HG02610 (cell line): Measurements from ENCODE around the gene CCDC71L.

Experiments used
- ATAC-seq: cut with Tn5 transposase; IDR thresholded peaks from one replicate; pipeline ENCODE4 v1.9.1; 2021; ENCODE audit warnings: mild to moderate bottlenecking, moderate library complexity; ENCODE audit not compliant: unreplicated experiment

CCDC71L gene

DNA sequence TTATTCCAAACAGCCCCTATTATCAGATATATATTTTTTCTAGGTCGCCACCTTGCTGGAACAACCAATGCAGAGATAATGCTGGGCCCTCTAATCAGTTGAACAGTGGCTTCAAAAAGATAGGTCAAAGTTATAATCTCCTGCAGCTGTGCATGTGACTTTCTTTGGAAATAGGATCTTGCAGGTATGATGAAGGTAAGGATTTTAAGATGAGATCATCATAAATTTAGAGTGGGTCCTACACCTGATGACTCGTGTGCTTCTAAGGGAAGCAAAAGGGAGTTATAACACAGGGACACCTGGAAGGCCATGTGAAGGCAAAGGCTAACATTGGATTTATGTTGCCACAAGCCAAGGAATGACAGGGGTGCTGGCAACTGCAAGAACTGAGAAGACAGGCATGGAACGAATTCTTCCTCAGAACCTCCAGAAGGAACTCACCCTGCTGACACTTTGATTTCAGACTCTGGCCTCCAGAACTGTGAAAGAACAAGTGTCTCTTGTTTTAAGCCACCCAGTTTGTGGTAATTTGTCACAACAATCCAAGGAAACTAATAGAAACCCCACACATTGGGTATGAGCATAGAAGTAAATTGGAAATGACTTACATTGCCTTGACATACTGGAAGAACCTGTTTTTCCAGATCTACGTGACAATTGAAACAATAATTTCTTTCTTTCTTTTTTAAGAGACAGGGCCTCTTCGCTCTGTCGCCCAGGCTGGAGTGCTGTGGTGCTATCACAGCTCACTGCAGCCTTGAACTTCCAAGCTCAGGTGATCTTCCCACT, 34.4 kb downstream of the CCDC71L start:
- ATAC-seq, result no peak

DNA sequence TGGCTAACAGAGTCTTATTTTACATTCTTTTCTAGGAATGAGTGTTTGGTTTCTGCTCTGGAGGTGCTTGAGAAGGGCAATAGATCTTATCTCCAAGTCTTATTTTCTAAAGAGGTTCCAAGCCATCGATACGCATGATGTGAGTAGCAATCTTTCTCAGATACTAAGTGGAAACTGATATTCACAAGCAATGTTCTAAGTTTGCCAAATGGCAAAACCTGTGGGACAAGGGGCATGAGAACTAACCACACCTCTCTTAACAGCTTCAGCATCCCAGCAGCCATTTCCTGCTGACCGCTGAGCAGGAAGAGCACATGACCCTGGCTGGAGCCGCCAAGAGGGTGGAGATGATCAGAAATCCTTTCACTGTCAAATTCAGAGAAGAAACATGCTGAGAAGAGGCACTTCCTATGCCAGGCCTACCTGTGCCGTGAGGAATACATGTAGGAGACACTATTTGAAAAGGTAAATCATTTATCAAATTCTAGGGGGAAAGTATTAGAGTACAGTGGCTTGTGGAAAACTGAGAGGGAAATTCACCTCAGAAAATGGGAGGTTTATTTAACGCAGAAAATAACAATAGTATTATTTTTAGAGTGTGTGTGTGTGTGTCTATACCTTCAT, 35.2 kb downstream of the CCDC71L start:
- no peak for ATAC-seq

DNA sequence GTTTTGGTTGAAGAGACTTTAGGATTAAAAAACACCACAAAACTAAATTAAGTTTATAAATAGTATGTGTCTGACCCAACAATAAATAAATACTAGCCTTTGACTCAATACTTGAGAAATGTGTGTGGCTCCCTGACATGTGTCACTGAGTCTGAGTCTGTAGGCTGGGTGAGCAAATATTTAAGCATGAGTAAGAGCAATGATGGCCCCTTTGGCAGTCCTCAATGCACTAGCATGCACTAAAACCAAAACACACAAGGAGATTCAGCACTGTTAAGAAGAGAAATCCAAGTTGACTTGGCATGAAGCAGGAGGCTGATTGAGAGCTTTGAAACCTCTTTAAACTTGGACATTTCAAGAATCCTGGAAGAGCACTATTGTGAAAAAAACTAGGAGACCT, 37.1 kb downstream of the CCDC71L start:
- ATAC-seq, result no peak

- no peak for ATAC-seq
These were observed 37.7 kb downstream of the CCDC71L start for GRCh38 chr7:106623315-106623660.

DNA sequence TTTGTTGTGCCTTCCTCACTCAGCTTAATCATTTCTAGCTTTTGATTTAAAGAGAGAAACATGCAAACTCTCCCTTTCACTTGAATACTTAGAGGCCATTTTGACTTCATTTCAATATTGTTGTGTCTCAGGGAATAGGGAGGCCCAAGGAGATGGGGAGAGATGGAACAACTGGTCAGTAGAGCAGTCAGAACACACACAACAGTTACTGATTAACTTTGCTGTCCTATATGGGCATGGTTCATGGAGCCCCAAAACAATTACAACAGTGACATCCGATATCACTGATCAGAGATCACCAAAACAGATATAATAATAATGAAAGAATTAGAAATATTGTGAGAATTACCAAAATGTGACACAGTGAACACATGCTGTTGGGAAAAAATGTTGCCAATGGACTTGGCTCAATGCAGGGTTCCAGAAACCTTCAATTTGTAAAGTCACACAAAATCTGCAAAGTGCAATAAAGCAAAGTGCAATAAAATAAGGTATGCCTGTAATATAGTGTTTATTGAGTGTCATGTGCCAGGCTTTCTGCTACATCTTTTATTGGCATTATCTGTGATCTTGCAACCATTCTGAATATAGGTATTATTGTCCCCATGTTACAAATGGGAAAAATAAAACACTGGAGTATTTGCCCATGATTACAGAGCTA, 38.2 kb downstream of the CCDC71L start:
- no peak for ATAC-seq

DNA sequence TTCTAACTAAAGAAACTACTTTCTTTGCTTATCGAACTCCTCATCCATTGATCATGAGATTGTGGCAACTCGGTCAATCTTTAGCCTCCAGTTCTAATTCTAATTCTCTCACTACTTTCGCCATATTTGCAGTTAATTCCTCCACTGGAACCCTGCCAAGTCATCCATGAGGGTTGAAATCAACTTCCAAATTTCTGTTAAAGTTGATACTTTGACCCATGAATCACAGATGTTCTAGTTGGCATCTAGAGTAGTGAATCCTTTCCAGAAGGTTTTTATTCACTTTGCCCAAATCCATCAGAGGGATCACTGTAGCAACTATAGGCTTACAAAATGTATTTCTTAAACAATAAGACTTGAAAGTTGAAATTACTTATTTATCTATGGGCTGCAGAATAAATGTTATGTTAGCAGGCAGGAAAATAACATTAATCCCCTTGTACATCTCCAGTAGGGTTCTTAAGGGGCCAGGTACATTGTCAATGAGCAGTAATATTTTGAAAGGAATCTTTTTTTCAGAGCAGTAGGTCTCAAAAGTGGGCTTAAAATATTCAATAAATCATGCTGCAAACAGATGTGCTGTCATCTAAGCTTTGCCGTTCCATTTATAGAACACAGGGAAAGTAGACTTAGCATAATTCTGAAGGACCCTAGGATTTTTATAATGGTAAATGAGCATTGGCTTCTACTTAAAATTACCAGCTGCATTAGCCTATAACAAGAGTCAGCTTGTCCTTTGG, 39.4 kb downstream of the CCDC71L start:
- ATAC-seq, result no peak

DNA sequence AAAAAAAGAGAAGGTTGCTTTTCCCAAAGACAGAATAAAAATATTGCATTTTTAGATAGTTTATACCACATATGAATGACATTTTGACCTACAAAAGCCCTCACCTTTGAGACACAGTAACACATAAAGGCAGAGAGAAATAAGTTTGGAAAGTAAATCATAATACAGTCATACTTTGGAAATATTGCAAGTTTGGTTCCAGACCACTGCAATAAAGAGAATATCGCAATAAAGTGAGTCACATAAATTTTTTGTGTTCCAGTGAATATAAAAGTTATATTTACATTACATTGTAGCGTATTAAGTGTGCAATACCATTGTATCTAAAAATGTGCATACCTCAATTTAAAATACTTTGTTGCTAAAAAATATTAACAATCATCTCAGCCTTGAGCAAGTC, 40.3 kb downstream of the CCDC71L start:
- ATAC-seq, result no peak

DNA sequence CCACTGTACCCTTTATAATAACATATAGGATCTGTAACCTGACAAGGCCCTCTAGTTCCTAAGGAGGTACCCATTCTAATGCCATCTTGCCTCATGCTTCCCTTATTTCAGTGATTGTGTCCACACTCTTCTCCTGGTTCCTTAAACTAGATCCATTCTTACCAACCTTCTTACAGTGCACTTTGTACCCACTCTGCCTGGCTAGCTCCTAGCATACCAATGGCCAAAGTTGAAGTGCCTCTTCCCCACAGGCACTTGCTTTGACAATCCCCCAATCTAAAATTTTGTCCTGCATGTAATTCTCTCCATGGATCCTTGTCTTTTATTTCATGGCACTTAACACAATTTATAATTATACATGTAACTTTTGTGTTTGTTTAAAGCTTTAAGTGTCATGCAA, 40.9 kb downstream of the CCDC71L start:
- ATAC-seq, result no peak

- no peak for ATAC-seq
These were observed 41.7 kb downstream of the CCDC71L start for GRCh38 chr7:106619213-106619612.

- no peak for ATAC-seq
These were observed 42.5 kb downstream of the CCDC71L start for GRCh38 chr7:106618480-106618879.

GRCh38 chr7:106617860-106618259, 43.1 kb downstream of the CCDC71L start:
- no peak for ATAC-seq

GRCh38 chr7:106616708-106617051, 44.3 kb downstream of the CCDC71L start:
- ATAC-seq, result no peak

DNA sequence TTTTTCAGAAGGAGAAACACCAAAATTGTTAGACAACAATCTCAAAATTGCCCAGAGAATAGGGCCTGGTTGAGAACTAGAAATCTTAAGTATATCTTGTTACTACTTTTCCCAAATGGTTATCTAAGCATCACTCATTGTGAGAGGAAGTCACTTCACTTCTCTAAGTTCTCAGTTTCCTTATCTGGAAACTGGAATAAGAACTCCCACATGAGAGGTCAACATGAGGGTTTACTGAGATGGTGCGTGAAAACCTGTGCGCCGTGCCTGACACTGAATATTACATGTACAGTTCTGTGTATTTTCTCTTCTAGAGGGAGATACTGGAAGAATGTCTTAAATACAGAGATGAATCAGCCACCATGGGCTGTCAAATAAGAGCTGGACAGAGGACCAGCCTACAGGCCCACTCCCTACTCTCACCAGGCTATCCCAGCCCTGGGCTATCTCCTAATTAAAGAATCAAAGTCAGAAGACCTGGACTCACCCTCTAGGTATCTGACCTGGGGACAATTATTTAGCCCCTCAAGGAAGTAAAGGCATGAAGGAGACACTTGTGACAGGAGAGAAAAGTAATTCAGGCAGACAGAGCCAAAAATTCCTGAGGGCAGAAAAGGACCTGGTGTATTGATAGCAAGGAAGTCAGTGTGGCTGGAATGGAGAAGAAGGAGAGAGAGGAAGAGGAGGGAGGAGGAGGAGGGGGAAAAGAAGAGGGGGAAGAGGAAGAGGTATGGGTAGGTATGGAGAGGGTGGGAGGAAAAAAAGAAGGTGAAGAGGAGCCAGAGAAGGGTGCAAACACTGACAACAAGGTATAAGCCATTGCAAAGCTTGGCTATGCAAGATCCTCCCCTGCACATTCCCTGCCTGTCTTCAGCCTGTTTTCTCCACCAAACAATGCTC, 44.9 kb downstream of the CCDC71L start:
- no peak for ATAC-seq

- no peak for ATAC-seq
These were observed 46.2 kb downstream of the CCDC71L start for GRCh38 chr7:106614751-106615150.

GRCh38 chr7:106613848-106614560, 47.0 kb downstream of the CCDC71L start:
- no peak for ATAC-seq

GRCh38 chr7:106613279-106613678, 47.7 kb downstream of the CCDC71L start:
- no peak for ATAC-seq

DNA sequence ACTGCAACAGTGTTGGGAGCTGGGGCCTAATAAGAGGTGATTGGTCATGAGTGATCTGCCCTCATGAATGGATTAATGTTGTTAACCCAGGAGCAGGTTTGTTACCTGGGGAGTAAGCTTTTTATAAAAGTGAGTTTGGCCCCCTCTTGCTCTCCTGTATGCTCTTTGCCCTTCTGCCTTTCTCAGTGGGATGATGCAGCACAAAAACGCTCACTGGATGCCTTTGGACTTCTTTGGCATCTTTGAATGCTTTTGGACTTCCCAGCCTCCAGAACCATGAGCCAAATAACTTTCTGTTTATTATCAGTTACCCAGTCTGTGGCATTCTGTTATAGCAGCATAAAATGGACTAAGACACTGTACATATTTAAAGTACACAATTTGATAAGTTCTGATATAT, 48.5 kb downstream of the CCDC71L start:
- no peak for ATAC-seq

DNA sequence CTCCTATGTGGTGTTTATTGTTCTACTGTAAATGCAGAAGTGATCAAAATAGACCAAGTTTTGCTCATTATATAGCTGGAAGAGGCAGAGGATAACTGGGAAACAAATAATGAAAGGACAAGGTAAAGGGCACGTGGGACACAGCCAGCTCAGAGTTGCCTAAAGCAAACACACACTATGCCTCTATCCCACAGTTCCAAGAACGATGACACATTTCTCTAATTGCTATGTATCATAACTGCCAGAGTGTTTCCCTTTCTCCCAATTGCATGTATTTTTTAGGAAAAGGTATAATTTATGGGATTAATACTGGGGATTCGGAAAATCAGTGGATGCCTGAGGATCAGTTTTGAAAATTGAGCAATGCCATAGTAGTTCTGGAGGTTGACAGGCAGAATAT, 49.0 kb downstream of the CCDC71L start:
- no peak for ATAC-seq

GRCh38 chr7:106610996-106611886, 49.7 kb downstream of the CCDC71L start:
- ATAC-seq, result no peak
